T-helper 1 cell treated with Interleukin-12 subunit alpha and Interleukin-12 subunit beta and Interleukin-4 antibody, amounts not matched to agents 30 ng/mL and 1 ng/mL, for 36 hours (primary cell): Measurements from ENCODE around the gene CHSY1. TPM values are rescaled to one million over a fixed set of nuclear protein-coding genes. Genes with fewer than 3 reads are reported as not detected.

Experiments used
- intact Hi-C: fragments of 100-400 bp; cut with micrococcal nuclease; formaldehyde crosslinking; loops from one replicate; pipeline ENCODE4 v1.15.1; 2024
- total RNA-seq: library from RNA; stranded (reverse); gene quantifications from 2 replicates; pipeline ENCODE4 v1.2.3, GENCODE V29; 2022

The CHSY1 gene
- total RNA-seq, 1 donor from 2014 or later, result 53.5 TPM

DNA sequence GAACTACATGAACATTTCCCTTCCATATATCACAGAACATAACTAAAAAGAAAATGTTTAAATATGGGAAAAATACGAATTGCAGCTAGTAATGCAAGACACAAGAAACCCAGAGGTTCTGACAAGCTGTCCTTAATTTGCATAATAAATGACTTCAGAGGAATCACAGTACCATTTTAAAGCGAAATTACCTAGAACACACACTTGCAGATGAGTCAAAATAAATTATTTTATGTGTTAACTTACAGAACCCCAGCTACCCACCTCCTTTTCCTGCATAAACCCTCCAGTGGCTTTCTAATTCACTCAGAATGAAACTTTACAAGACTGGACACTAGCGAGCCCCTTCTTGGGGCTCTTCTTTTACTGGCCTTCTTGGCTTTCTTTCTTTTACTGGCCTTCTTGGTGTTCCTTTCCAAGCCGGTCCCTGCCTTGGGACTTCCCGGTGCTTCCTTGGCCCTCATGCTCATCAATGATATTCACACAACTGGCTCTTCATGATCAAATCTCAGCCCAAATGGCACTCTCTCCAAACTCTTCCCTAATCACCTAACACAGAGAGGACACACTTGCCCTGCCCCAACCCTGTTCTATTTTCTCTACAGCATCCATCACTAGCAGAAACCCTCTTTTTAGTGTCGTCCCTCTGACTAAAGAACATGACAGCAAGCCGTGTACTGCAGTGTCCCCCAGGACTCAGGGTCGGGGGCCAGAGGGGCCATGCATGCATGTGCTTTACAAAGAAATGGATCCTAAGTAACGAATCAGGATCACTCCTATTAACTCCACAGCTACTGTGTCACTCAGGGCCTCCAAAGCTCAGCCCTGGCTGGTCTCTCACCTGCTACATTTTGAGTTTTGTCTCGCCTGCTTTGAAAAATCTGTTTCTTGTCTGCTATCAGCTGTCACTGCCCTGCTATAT lies 4.8 kb downstream of the CHSY1 start:
- intact Hi-C loops, result no loop called here

GRCh38 chr15:101246391-101246790 lies 5.5 kb downstream of the CHSY1 start:
- intact Hi-C loops, result no loop called here

DNA sequence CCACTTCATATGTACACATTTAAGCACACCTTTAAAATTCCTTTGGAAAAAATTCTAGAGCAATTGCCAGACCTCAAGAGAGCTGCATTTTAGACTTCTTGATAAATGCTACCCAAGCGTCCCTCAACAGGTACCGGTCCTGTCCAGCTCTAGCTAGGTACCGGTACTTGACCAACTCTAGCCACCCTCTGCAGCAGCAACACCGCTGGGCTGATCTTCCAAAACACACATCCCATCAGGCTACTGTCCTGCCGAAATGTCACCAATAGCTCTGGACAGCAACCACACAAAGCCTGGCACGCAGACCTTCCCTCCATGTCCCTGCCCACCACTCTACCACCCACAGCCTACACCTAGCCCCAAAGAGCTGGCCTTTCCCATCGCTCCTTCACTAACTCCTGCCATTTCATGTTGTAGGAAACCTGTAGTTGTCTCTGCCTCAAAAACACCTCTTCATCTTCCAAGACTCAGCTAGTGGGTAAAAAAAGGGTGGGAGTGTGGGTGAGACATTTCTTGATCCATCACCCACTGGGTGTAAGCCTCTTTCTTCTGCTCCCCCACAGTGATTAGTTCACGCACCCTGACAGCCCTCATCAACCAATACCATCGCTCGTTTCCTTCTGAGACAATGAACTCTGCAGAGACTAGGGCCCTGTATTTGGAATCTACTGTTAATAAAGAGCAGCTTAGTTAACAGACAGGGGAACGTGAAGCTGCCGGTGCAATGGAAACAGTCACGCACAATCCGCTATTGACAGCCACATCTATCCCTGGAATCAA lies 6.8 kb downstream of the CHSY1 start:
- intact Hi-C loops, result no loop called here

- intact Hi-C loops, result no loop called here
These were observed 7.6 kb downstream of the CHSY1 start for GRCh38 chr15:101244036-101244781.

DNA sequence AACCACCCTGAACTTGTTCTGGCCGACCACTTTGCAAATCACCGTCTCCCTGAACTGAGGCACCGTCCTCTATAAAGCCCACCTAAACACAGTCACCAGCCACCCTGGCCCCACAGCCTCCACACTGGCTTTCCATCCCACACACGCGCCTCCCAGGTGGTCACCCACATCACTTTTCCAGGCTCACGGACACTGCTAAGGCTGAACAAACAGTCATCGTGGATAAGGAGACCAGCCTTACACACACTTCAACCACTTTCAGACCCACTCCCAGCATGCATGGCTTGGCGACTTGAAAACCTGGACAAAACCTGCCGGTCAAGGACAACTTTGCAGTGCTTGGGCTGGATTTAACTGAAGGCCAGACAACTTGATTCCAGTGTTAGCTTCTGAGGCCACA lies 8.4 kb downstream of the CHSY1 start:
- intact Hi-C loops, result no loop called here

DNA sequence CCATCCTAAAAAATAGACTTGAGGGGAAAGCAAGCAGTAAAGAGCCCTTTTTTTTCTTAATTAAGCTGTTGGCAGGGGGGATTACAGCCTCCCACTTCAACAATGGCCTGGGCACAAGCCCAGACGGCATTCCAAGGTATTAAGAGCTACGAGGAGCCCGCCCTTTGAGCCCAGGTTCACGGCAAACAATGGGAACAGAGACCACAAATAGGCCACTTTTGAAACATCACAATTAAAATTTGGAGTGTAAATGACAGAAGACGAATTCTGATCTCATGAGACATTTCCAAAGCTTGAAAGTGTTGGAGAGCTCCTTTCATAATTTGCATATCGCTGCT lies 8.9 kb downstream of the CHSY1 start:
- intact Hi-C loops, result loop anchor here (1.0 kb wide), 4 partner anchors 7 to 75 kb away; no protein-coding TSS in a partner anchor

DNA sequence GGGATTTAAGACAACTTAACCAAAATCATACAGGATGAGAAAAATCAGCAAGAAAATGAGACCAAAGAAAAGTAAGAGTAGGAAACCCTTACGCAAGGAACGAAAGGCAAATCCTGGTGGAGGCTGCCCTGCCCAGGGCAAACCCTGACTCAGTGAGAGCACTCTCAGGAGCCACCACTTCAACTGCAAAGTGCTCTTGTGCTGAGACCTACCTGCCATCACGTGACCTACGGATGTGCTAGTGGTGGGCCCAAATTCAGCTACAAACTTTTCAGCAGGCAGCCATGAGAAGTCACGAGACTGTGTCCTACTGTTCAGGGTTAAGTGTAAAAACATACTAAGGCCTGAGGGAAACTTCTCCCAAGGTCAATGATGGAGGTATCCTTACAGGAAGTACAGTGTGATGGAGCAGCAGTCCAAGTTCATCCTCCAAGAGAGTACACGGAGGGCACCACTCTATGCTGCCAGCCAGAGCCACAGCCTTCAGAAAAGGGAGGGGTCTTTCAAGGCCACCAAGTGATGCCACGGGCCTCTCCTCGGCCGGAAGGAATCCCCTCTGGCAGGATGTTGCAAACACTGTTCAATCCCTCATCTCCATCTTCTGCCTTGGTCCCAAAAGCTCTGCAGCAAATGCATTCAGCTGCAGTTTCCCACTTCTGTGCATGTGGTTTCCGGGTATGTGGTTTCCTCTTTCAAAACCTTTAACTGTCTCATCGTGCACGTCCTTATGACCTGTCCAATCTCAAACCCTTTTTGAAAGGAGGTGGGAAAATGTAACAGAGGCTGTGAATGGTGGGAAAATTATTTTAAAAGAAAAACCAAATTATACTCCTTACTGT lies 9.5 kb downstream of the CHSY1 start:
- intact Hi-C loops, result loop anchor here (1.0 kb wide), 4 partner anchors 8 to 74 kb away; no protein-coding TSS in a partner anchor

GRCh38 chr15:101240358-101240757 lies 11.5 kb downstream of the CHSY1 start:
- intact Hi-C loops, result no loop called here

DNA sequence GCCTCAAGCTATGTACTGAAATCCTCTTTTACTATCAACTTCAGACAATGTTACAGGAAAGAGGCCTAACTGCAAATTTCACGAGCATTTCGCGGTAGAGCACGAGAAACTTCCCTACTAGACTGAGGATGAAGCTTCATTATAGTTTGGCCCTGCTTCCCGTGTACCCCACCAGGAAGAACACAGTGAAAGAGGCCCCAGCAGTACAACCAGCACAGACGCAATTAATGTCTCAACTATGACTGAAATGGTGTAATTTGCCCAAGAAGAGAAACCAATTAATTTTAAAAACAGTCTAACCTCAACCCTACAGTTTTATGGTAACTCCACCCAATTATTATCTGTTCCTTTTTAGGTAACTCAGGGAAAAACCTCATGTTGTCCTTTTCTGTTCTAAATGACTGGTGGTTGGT lies 12.1 kb downstream of the CHSY1 start:
- intact Hi-C loops, result loop anchor here (1.0 kb wide), 1 partner anchor 11 kb away; no protein-coding TSS in a partner anchor

- intact Hi-C loops, result no loop called here
These were observed 14.6 kb downstream of the CHSY1 start for GRCh38 chr15:101237251-101237650.

- intact Hi-C loops, result no loop called here
These were observed 18.1 kb downstream of the CHSY1 start for GRCh38 chr15:101233651-101234280.

- intact Hi-C loops, result no loop called here
These were observed 19.2 kb downstream of the CHSY1 start for GRCh38 chr15:101232677-101233076.

GRCh38 chr15:101228313-101228712 lies 23.5 kb downstream of the CHSY1 start:
- intact Hi-C loops, result loop anchor here (1.0 kb wide), 1 partner anchor 11 kb away; no protein-coding TSS in a partner anchor

- intact Hi-C loops, result no loop called here
These were observed 26.2 kb downstream of the CHSY1 start for GRCh38 chr15:101225658-101226057.

GRCh38 chr15:101221902-101222301 lies 29.9 kb downstream of the CHSY1 start:
- intact Hi-C loops, result no loop called here

DNA sequence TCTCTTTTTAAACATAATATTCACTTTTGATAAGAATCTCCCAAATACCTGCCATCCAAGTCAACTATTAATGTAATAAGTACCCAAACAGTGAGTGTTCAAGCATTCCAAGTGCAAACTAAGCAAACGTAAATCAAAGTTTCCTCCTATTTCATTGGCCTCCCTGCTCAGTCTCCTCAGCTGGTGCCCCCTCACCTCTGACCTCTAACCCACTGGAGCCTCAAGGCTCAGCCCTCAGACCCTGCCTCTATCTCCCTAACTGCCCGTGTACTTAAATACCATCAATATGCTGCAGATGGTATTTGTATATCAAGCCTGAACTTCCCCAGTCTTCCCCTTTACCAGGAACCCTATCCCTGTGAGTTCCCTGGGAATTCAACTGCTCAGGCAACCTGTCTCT lies 31.8 kb downstream of the CHSY1 start:
- intact Hi-C loops, result no loop called here

GRCh38 chr15:101219441-101219840 lies 32.4 kb downstream of the CHSY1 start:
- intact Hi-C loops, result no loop called here

DNA sequence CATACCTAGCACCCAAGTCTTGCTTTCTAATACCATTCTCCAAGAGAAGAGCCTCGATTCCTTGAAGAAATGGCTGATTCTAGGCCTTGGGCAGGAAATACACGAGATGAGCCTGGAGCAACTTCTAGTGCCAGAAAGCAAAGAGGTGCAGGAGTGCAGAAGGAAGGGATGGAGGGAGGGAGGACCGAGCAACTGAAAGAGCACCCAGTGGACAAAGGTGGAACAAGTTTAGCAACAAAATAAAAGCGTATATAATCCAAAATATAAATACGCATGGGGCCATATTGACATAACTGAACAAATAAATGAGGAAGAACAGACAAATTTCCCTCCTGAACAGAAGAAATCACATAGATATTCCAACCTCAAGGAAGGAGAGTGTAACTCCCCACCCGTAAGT lies 34.4 kb downstream of the CHSY1 start:
- intact Hi-C loops, result no loop called here

DNA sequence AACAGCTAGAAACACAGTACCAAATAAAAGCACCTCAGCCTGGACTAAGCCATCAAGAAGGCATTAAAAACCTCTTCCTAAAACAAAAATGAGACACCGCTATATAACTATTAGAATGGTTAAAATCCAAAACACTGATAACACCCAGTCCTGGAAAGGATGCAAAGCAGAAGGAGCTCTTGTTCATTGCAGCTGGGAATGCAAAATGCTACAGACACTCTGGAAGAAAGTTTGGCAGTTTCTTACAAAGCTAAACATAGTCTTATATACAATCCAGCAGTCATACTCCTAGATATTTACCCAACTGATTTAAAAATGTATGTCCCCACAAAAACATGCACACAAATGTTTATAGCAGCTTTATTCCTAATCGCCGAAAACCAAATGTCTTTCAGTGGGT lies 35.7 kb downstream of the CHSY1 start:
- intact Hi-C loops, result no loop called here

- intact Hi-C loops, result no loop called here
These were observed 36.2 kb downstream of the CHSY1 start for GRCh38 chr15:101215681-101216080.
